Ovary (tissue), 10 donors: ENCODE data around the gene MAPK6. TPM values are rescaled to one million over a fixed set of nuclear protein-coding genes. Genes with fewer than 3 reads are reported as not detected.

ENCODE experiments used
- DNase-seq, 5 donors: peaks; one replicate each; pipeline ENCODE4 v3.0.0-alpha.2; 2019 to 2020
- H3K27ac ChIP-seq, 2 donors: fragments of 200-600 bp; one replicate each; pipeline versions ENCODE4 v1.5.1 to v1.8.0; 2019 to 2022
- H3K27me3 ChIP-seq: fragments of 200-600 bp; one replicate; pipeline ENCODE4 v1.8.0; 2022
- H3K36me3 ChIP-seq: fragments of 200-600 bp; sonication (generic); one replicate; pipeline ENCODE4 v1.5.1; 2019
- H3K4me1 ChIP-seq: one replicate; pipeline ENCODE4 v1.8.1; 2013; ENCODE audit warnings: mild to moderate bottlenecking, moderate library complexity; ENCODE audit not compliant: insufficient read depth
- H3K4me3 ChIP-seq: fragments of 200-600 bp; sonication (generic); one replicate; pipeline ENCODE4 v1.5.1; 2017
- H3K9me3 ChIP-seq, 2 donors: fragments of 200-600 bp in 1 of 2; sonication (generic) in 1 of 2; one replicate each; pipeline versions ENCODE4 v1.5.1 to v1.8.1; 2013 to 2019; ENCODE audit warnings: mild to moderate bottlenecking in 1 of 2, moderate library complexity in 1 of 2
- CTCF ChIP-seq, 3 donors: fragments of 450-650 bp in 2 of 3; fragments of 200-600 bp in 1 of 3; IDR thresholded peaks; one replicate each; pipeline versions ENCODE4 v1.5.1 to v1.8.0; 2016 to 2022; ENCODE audit warnings: antibody characterized with exemption in 3 of 3, mild to moderate bottlenecking in 1 of 3
- EP300 ChIP-seq: sonication (generic); formaldehyde crosslinking; IDR thresholded peaks from one replicate; pipeline ENCODE4 v1.6.1; 2017; ENCODE audit warnings: antibody characterized with exemption
- POLR2A ChIP-seq: fragments of 450-650 bp; IDR thresholded peaks from one replicate; pipeline ENCODE4 v1.6.1; 2017; ENCODE audit warnings: antibody characterized with exemption, mild to moderate bottlenecking, moderate library complexity
- WGBS, 3 donors: extraction: QIAGEN DNeasy Blood & Tissue Kit in 1 of 3; methylation state at CpG; one replicate each; pipeline versions ENCODE4 v1.1.5 to v1.1.7; 2013 to 2017; 5-methylcytosine and 5-hydroxymethylcytosine counted together
- intact Hi-C, 4 donors: fragments of 100-400 bp; cut with DNase I; formaldehyde crosslinking; loops; one replicate each; pipeline versions ENCODE4 v1.11.0 to v1.15.1; 2022 to 2023
- long read RNA-seq, 3 donors: library from polyadenylated mRNA in 2 of 3; unstranded in 2 of 3; transcript quantifications; one replicate each; pipeline ENCODE4 v2.0.0 and lab custom pipeline, GENCODE V29; 2021 to 2026
- polyA plus RNA-seq, 2 donors: library from polyadenylated mRNA; stranded (reverse); fragments of 200-250 nt in 1 of 2; fragments of 350-450 nt in 1 of 2; fragmentation: Illumina TruSeq in 1 of 2; extraction: RNeasy Lipid Tissue Mini Kit (QIAGEN cat#74804) in 1 of 2; gene quantifications; one replicate each; pipeline ENCODE4 v1.2.3, GENCODE V29; 2013 to 2014
- total RNA-seq, 7 donors: library from RNA; depleted of rRNA in 2 of 7; stranded (reverse); fragments of >200 nt in 2 of 7; fragmentation: NEBNext Ultra II Directional in 3 of 7; extraction: Animal tissue kit (Norgen Biotek cat#: 25700) in 3 of 7; gene quantifications; one replicate each; pipeline versions ENCODE4 v1.1.0 to v1.2.4, GENCODE V29; 2016 to 2023
- donor health status: DM: no; HTN: no; CAD: no; lungs with moderate emphysema.
- donor health status: DM: no; HTN: no; CAD: no.
- donor health status: Bipolar disorder and iron deficiency.
- donor health status: DM: yes; HTN: yes; CAD: no.
- donor health status: DM: no; HTN: no; CAD: no.
- donor health status: DM: yes; HTN: yes; CAD: no.

MAPK6 gene
- 10 to 100 TPM; 17.6 to 24.5 (median 21.5) TPM for total RNA-seq
- 10 to 100 TPM in 1 of 2 donors, 1 to 10 TPM in 1; 5.9 to 11.6 TPM for polyA plus RNA-seq
- long read RNA-seq, donor 1, full-length matches to known transcripts, result 19 of 27 reads
- long read RNA-seq, donor 1, partial matches to known transcripts, result 2 of 27 reads
- long read RNA-seq, donor 1, other reads (novel, unspliced or antisense), result 6 of 27 reads
- long read RNA-seq, donor 2, full-length matches to known transcripts, result 11 of 24 reads
- long read RNA-seq, donor 2, partial matches to known transcripts, result 13 of 24 reads
- long read RNA-seq, donor 2, other reads (novel, unspliced or antisense), result 0 of 24 reads
- long read RNA-seq, donor 3, full-length matches to known transcripts, result 15 of 21 reads
- long read RNA-seq, donor 3, partial matches to known transcripts, result 0 of 21 reads
- long read RNA-seq, donor 3, other reads (novel, unspliced or antisense), result 6 of 21 reads

GRCh38 chr15:52018693-52019393 lies at the start of gene MAPK6:
TSS of gene MAPK6 (plus strand) at chr15:52019219. CDS start at chr15:52046461, 27,242 bp downstream.
- WGBS, 3 donors, result 2 to 6% (median 4%) methylated on average over 29 to 59 of the region's 59 CpGs
- TF ChIP-seq EP300 (peak; percentile 72), POLR2A (peak; percentile 93), CTCF (IDR thresholded peaks at IDR 0.05) (no peak)
- Histone ChIP-seq H3K36me3 (no peaks in the 10 kb centered on the region), H3K9me3 (no peaks in the 10 kb centered on the region), H3K4me1 (peaks cover 6% of the 10 kb centered on the region), H3K4me3 (peak within 1 kb of the TSS; percentile 84), H3K27me3 (no peaks in the 10 kb centered on the region), H3K27ac (peak within 1 kb of the TSS; percentile 81 to 92)
- DNase-seq, result peak; percentile 92 to 98 (median 95)
- intact Hi-C loops, result loop anchor here in 2 of 4 donors (5.0 kb wide), 1 partner anchor 47 kb away; the partner anchor contains the start of gene LEO1 (in 2 of the 2)

- H3K27ac ChIP-seq, result no peak overlapping the region
- H3K4me1 ChIP-seq, result peaks cover 7% of the 10 kb centered on the region
- H3K4me3 ChIP-seq, result no peak overlapping the region
- H3K27me3 ChIP-seq, result no peaks in the 10 kb centered on the region
- intact Hi-C loops, result loop anchor here in 2 of 4 donors (5.0 to 10.0 kb wide), 2 partner anchors 48 to 105 kb away; partner anchors contain the start of gene MAPK6 (in 2 of the 2)
- DNase-seq, result no peak
- no peak for TF ChIP-seq POLR2A
- no peak for TF ChIP-seq CTCF (IDR thresholded peaks at IDR 0.05)
- no peak for TF ChIP-seq EP300
- 82 to 86% (median 82%) methylated on average over 4 of the region's 4 CpGs for WGBS, 3 donors
- H3K9me3 ChIP-seq, result no peaks in the 10 kb centered on the region
- no peaks in the 10 kb centered on the region for H3K36me3 ChIP-seq
These were observed 49.3 kb upstream of the MAPK6 start for GRCh38 chr15:51969728-51970127.

DNA sequence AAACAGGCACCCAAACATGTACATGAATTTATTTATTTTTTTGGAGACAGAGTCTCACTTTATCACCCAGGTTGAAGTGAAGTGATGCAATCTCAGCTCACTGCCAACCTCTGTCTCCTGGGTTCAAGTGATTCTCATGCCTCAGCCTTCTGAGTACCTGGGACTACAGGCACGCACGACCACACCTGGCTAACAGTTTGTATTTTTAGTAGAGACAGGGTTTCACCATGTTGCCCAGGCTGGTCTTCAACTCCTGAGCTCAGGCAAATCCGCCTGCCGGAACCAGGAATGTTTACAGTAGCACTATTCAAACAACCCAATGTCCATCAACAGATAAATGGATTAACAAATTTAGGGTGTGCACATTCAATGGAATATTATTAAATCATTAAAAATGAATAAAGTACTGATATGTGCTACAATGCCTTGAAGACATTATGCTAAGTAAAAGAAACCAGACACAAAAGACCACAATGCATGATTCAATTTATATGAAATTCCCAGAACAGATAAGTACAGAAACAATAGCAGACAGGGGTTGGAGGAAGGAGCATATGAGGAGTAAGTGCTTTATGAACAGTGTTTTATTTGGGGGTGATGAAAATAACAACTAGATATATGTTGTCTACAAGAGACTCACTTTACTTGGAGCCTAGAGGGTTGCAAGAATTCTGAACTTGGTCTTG lies 48.7 kb upstream of the MAPK6 start:
- DNase-seq, result no peak
- H3K4me3 ChIP-seq, result no peak overlapping the region
- H3K4me1 ChIP-seq, result peaks cover 7% of the 10 kb centered on the region
- H3K9me3 ChIP-seq, result no peaks in the 10 kb centered on the region
- WGBS, 3 donors, result 83 to 87% (median 84%) methylated on average over 4 of the region's 4 CpGs
- intact Hi-C loops, result loop anchor here in 2 of 4 donors (5.0 kb wide), 1 partner anchor 47 kb away; the partner anchor contains the start of gene MAPK6 (in 2 of the 2)
- no peaks in the 10 kb centered on the region for H3K27me3 ChIP-seq
- H3K27ac ChIP-seq, result no peak overlapping the region
- no peaks in the 10 kb centered on the region for H3K36me3 ChIP-seq
- TF ChIP-seq CTCF (IDR thresholded peaks at IDR 0.05), result no peak
- no peak for TF ChIP-seq EP300
- TF ChIP-seq POLR2A, result no peak

DNA sequence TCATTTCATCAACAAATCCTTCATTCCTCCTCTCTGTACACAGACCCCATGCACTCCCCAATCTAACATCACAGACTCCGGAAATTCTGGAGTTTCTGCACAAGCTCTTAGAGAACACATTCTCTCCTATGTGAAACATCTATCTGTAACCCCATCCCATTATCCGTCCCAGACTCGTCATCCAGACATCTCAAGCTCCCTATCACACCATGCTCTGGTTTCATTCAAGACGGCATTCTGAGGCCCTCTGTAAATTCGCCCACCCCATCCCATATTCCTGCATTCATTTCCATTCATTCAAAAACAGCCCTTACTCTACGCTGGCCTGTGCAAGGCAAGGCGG lies 48.0 kb upstream of the MAPK6 start:
- Histone ChIP-seq H3K27me3 (no peaks in the 10 kb centered on the region), H3K9me3 (no peaks in the 10 kb centered on the region), H3K4me1 (peaks cover 7% of the 10 kb centered on the region), H3K27ac (peak overlapping the region in 1 of 2 donors; percentile 92), H3K36me3 (no peaks in the 10 kb centered on the region), H3K4me3 (peak overlapping the region; percentile 83)
- 1 to 2% (median 1%) methylated on average over 7 of the region's 7 CpGs for WGBS, 3 donors
- DNase-seq, result no peak
- no peak for TF ChIP-seq POLR2A
- no peak for TF ChIP-seq EP300
- no peak for TF ChIP-seq CTCF (IDR thresholded peaks at IDR 0.05)
- intact Hi-C loops, result loop anchor here in 2 of 4 donors (5.0 kb wide), 1 partner anchor 46 kb away; the partner anchor contains the start of gene MAPK6 (in 2 of the 2)
